Measurements from ENCODE around the gene GPATCH8.
"Not testable (repeated sequence)": the region's sequence is repeated elsewhere in the genome, so short reads cannot be mapped to it uniquely, and the experiment has no call there.

The GPATCH8 gene

GRCh38 chr17:44383363-44383762, 119.8 kb downstream of the GPATCH8 start:
- H3K27ac ChIP-seq = no peak overlapping the region
- H3K4me3 ChIP-seq = no peak overlapping the region

GRCh38 chr17:44382917-44383316, 120.3 kb downstream of the GPATCH8 start:
- no peak overlapping the region for H3K27ac ChIP-seq

GRCh38 chr17:44381810-44382305, 121.3 kb downstream of the GPATCH8 start:
- no peak overlapping the region for H3K27ac ChIP-seq
- H3K4me3 ChIP-seq = no peak overlapping the region

More at GRCh38 chr17:44382917-44383316, 120.3 kb downstream of the GPATCH8 start:
- no peak overlapping the region for H3K4me3 ChIP-seq

- Histone ChIP-seq H3K4me3 (no peak overlapping the region), H3K27ac (no peak overlapping the region)
Observed at GRCh38 chr17:44380767-44381166, 122.4 kb downstream of the GPATCH8 start.

- no peak overlapping the region for H3K27ac ChIP-seq
- H3K4me3 ChIP-seq = no peak overlapping the region
Observed at GRCh38 chr17:44379887-44380286, 123.3 kb downstream of the GPATCH8 start.

DNA sequence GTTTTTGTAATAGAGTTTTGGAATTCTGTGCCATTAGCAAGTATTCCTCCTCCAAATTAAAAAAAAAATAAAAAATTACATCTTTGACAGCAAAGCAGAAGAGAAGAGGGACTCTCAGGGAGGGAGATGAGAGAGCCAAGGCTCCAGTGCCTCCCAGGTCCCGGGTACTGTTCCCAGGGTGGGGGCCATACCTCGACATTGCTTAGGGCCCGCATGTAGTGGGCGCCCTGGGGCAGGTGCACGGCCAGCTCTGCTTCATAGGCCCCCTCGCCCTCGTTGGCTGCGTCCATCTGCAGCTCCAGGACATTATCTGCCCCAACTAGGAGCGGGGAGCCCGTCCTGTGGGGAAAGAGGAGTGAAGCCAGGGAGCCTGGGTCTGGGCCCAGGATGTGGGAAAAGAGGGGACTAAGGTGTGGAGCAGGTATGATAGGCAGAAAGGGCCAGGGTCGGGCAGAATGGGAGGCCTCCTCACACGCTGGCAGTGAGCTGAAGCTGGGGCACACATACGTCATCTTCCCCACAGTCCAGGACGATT, 125.0 kb downstream of the GPATCH8 start:
- H3K4me3 ChIP-seq = no peak overlapping the region
- H3K27ac ChIP-seq = no peak overlapping the region

DNA sequence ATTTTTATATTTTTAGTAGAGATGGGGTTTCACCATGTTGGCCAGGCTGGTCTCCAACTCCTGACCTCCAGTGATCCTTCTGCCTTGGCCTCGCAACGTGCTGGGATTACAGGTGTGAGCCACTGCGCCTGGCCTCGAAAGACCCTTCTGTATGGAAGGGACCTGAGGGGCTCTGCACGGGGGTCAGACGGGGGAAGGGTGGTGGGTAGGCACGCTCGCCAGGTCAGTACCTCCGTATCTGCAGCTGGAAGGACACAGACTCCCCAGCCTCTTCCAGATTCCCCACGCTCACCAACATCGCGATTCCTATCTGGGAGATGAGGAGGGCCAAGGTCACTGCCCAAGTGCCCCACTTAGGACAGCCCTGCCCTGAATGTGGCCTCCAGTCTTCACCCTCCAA, 126.4 kb downstream of the GPATCH8 start:
- no peak overlapping the region for H3K27ac ChIP-seq
- H3K4me3 ChIP-seq = no peak overlapping the region

GRCh38 chr17:44376124-44376523, 127.1 kb downstream of the GPATCH8 start:
- Histone ChIP-seq H3K27ac (no peak overlapping the region), H3K4me3 (no peak overlapping the region)

DNA sequence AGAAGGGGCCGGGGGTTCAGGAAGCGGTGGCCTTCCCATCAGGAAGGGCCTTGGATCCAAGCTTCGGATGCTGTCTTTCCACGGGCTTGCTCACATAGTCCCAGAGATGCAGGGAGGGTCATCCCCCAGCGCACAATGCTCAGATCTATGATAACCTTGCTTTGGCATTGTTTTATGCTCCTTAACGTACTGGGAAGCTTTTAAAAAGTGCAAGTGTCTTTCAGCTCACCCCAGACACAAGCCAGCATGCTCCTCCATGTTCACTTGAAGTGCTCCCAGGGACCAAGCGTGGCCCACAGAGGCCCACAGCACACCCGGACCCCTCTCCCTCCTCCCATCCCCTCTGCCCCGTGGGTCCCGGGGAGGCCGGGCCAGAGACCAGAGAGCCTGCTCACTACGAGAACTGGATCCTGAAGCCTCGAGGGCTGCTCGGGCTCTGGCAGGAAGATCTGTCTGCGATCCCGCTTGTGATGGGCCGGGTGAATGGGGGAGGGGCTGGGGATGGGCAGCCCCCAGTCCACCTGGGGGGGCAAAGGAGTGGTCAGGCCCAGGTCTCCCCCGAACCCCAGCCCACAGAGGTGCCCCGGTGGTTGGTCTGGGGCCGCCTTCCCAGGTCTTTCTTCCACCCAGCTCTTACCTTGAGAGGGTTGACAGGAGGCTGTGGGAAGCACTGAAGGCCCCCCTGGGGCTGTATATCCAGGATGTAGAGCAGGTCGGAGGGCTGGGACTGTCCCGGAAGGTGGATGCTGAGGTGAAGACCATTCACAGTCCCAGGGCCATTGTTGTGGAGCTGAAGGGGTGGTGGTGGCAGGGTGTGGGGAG, 127.8 kb downstream of the GPATCH8 start:
- no peak overlapping the region for H3K27ac ChIP-seq
- H3K4me3 ChIP-seq = no peak overlapping the region

DNA sequence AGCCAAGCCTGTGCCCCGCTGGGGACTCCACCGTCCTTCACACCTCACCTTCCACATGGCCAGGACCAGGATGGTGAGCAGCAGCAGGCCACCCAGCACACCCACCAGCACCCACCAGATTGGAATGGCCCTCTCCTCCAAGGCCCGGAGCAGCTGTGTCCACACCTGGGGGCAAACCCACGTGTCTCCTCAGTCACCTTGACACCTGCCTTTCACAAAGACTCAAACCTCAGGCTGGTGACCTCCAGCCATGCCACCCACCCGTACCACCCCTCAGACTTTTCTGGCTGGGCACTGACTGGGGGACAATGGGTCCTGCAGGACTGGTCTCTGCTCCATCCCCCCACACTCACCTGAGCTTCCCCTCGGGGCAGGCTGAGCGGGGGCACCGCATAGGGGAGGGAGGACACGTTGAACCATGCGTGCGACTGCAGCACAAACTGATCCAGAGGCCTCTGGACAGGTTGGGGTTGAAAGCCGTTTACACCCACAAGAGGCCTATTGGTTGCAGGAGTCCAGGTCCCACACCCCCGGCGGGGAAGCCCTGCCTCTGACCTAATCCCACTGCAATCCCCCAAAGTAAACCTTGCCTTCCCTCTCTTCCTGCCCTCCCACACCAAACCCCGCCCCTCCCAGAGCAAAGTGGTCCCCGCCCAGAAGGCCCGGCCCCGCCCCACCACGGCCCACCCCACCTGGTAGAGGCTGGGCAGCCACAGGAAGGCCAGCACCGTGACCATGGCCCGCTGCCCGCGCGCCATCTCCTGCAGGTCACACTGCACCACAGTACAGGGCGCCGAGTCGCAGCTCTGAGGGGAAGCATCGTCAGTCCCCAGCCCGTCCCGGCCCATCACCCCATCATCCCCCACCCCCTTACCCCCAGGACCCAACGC, 128.7 kb downstream of the GPATCH8 start:
- Histone ChIP-seq H3K27ac (no peak overlapping the region), H3K4me3 (no peak overlapping the region)

DNA sequence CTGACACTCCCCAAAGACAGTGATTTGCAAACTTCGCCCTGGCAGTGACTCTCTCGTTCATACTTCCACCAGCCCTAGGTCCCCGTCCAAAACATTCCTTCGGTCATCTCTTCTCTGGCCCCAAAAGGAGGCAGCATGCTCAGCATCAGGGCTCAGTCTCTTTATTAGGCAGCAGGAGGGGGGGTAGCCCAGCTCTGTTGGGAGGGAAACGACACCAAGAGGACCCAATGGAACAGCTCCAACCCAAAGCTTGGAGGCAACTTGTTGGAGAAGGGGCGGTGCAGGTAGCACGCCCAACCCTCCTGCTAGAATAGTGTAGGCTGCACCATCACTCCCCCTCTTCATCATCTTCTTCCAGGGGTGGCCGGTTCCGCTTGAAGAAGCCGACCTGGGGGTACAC, 131.2 kb downstream of the GPATCH8 start:
- H3K4me3 ChIP-seq = no peak overlapping the region
- no peak overlapping the region for H3K27ac ChIP-seq

DNA sequence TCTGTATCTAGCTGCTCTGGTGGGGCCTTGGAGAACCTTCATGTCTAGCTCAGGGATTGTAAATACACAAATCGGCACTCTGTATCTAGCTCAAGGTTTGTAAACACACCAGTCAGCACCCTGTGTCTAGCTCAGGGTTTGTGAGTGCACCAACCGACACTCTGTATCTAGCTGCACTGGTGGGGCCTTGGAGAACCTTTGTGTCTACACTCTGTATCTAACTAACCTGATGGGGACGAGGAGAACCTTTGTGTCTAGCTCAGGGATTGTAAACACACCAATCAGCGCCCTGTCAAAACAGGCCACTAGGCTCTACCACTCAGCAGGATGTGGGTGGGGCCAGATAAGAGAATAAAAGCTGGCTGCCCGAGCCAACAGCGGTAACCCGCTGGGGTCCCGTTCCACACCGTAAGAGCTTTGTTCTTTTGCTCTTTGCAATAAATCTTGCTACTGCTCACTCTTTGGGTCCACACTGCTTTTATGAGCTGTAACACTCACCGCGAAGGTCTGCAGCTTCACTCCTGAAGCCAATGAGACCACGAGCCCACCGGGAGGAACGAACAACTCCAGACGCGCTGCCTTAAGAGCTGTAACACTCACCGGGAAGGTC, 133.7 kb downstream of the GPATCH8 start:
- H3K27ac ChIP-seq = not testable (repeated sequence)

GRCh38 chr17:44368391-44369243, 134.6 kb downstream of the GPATCH8 start:
- not testable (repeated sequence) for H3K4me3 ChIP-seq, H3K27ac ChIP-seq

More for the DNA sequence above, 133.7 kb downstream of the GPATCH8 start:
- not testable (repeated sequence) for H3K4me3 ChIP-seq

DNA sequence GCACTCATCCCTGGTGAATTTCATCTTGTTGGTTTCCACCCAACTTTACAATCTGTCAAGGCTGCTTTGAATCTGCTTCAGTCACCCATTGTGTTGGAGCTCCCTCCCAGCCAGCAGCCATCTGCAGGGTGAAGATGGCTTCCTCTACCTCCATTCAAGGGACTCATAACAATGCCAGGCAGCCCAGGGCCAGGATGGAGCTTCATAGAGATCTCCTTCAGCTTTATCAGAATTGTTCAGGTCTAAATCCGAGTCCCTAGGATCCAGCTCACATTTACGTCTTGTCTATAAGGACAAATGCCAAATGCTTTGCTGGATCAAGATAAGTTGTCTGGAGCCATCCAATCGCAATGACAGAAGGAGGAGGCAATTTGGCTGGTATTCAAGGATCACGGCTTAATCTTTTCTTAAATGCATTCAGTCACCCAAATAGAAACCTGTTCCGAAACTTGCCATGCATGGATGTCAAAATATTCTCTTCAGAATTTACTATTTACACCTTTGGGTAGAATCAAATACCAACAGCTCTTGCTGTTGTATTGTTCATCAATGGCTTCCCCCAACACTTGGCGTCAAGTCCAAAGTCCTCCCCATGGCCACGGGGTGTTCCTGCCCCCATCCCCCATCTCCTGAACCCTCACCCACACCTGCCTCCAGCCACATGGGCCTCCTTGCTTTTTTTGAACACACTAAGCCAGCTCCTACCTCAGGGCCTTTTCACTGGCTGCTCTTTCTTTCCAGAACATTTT, 135.8 kb downstream of the GPATCH8 start:
- no peak overlapping the region for H3K4me3 ChIP-seq
- H3K27ac ChIP-seq = no peak overlapping the region

DNA sequence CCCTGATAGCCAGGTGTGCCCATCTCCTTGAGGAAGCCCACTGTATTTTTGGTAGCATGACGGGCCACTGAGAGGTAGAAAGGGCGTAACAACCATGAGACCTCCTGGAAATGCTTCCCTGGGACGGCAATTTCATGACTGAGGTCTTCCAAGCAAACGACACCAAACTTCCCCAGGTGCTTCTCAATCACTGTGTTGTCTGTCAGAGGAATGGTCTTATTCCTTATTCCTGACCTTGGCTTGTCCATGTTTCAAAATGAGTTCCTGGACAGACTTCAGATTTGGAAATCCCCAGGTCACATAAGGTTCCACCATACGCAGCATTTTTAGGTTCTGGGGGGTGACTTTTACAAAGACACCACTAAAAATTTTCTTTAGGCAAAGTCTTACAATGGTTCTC, 138.2 kb downstream of the GPATCH8 start:
- H3K27ac ChIP-seq, H3K4me3 ChIP-seq: not testable (repeated sequence)

GRCh38 chr17:44363613-44364159, 139.5 kb downstream of the GPATCH8 start, which contains the start of gene FAM171A2:
TSS of gene FAM171A2 (minus strand) at chr17:44363853. CDS start at chr17:44363714, 139 bp downstream.
- peak within 1 kb of the TSS in 12 of 21 experiments; percentile 0 to 63 (median 34) for H3K27ac ChIP-seq
- H3K4me3 ChIP-seq = peak within 1 kb of the TSS; percentile 44 to 74 (median 54)

DNA sequence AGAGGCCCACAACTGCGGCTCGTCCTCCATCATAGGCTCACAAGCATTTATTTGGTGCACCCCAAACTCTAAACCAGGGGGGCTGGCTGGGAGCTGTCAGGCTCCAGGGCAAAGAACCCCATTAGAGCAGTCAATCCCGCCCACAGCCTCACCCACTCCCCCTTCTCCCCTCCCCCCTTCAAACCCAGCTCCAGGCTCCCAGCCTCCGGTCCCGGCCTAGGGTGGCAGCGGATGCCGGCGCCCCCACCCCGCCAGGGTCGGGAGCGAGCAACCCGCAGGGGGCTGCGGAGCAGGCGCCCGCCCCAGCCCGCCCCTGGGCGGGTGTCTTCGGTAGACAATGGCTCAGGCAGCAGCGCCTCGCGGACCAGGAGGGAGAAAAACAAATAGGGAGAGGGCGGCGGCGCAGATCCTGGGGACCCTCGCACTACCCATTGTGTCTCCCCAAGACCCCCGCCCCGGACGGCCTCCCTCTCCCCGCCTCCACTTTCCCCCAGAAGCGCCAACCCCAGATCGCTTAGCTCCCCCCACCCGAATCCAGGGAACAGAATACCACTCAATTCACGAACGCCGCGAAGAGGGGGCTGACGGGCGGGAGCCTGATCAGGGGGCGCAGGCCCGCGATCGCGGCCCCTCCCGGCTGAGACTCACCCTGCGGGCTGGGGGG, 140.1 kb downstream of the GPATCH8 start:
- Histone ChIP-seq H3K4me3 (peak overlapping the region; percentile 44 to 74 (median 54)), H3K27ac (peak overlapping the region in 12 of 21 experiments; percentile 0 to 63 (median 34))
